H1 (cell line): ENCODE measurements around the gene CHTF18.

Experiments used
- CTCF ChIP-seq, 3 experiments: IDR thresholded peaks; 1 replicate in 2 of 3; 2 replicates in 1 of 3; pipeline versions ENCODE4 v1.5.1 to v1.6.1; 2011; ENCODE audit warnings: low read length in 3 of 3, mild to moderate bottlenecking in 3 of 3, inconsistent platforms in 2 of 3, low read depth in 1 of 3, moderate library complexity in 1 of 3; ENCODE audit not compliant: insufficient read depth in 1 of 3; ENCODE audit errors: control extremely low read depth in 1 of 3
- FOSL1 ChIP-seq: IDR thresholded peaks from 2 replicates; pipeline ENCODE4 v1.6.1; 2011; ENCODE audit warnings: mild to moderate bottlenecking, low read depth, low read length, moderate library complexity; ENCODE audit not compliant: insufficient read depth
- MAX ChIP-seq: IDR thresholded peaks from 2 replicates; pipeline ENCODE4 v1.6.1; 2012; ENCODE audit warnings: inconsistent platforms
- POLR2A ChIP-seq, 2 experiments: IDR thresholded peaks; 1 replicate in 1 of 2; 2 replicates in 1 of 2; pipeline ENCODE4 v1.6.1; 2011; ENCODE audit warnings: low read depth in 2 of 2, low read length in 2 of 2, mild to moderate bottlenecking in 2 of 2; ENCODE audit errors: control extremely low read depth in 1 of 2
- TBP ChIP-seq: IDR thresholded peaks from 2 replicates; pipeline ENCODE4 v1.6.1; 2011; ENCODE audit warnings: low read depth, low read length, improper control_type of control experiment
- TEAD4 ChIP-seq: IDR thresholded peaks from 2 replicates; pipeline ENCODE4 v1.6.1; 2012; ENCODE audit warnings: low read depth, low read length, inconsistent platforms, mixed read lengths
- YY1 ChIP-seq: IDR thresholded peaks from 2 replicates; pipeline ENCODE4 v1.6.1; 2011; ENCODE audit warnings: low read depth, mild to moderate bottlenecking, low read length

- no peak for TF ChIP-seq CTCF (IDR thresholded peaks at IDR 0.05; ENCODE audit: control extremely low read depth in 1 of 3, insufficient read depth in 1 of 3, low read depth in 1 of 3, low read length in 3 of 3)
- no peak for TF ChIP-seq MAX
- no peak for TF ChIP-seq POLR2A (IDR thresholded peaks at IDR 0.05; ENCODE audit: control extremely low read depth in 1 of 2, low read depth in 2 of 2, low read length in 2 of 2)
- TF ChIP-seq YY1, result no peak
- no peak for TF ChIP-seq FOSL1
- no peak for TF ChIP-seq TEAD4
- no peak for TF ChIP-seq TBP
Measured at GRCh38 chr16:781346-782010, 6.9 kb upstream of the CHTF18 start.
